SK-N-MC (cell line): ENCODE data around the gene PPP1R18.
"Not testable (repeated sequence)": the region's sequence is repeated elsewhere in the genome, so short reads cannot be mapped to it uniquely, and the experiment has no call there.

Source experiments
- EZH2 ChIP-seq: fragments of 200-600 bp; sonication (generic); IDR thresholded peaks from one replicate; pipeline ENCODE4 v1.6.1; 2017; ENCODE audit warnings: antibody characterized with exemption
- FOXP2 ChIP-seq: optimal IDR thresholded peaks from 2 replicates; pipeline ENCODE3; 2011; ENCODE audit warnings: mild to moderate bottlenecking, moderate library complexity; ENCODE audit not compliant: insufficient read depth; ENCODE audit errors: extremely low read length, control extremely low read depth
- POLR2AphosphoS5 ChIP-seq: IDR thresholded peaks from 2 replicates; pipeline ENCODE4 v1.6.1; 2012; ENCODE audit warnings: mild to moderate bottlenecking, low read depth, low read length, borderline replicate concordance

GRCh38 chr6:30722025-30722279 lies 35.5 kb upstream of the PPP1R18 start:
- TF ChIP-seq EZH2, POLR2AphosphoS5, FOXP2: not testable (repeated sequence)
